ENCODE data around the gene YOD1. TPM values are rescaled to one million over a fixed set of nuclear protein-coding genes. Genes with fewer than 3 reads are reported as not detected.

The YOD1 gene
- total and polyA plus RNA-seq, 2 of the 4 experiments (the other 2 are of a cell fraction): 1.8 to 5.4 TPM

GRCh38 chr1:207064561-207064960, 13.6 kb upstream of the YOD1 start:
- H3K56ac ChIP-seq (ENCODE audit: extremely low read depth, insufficient read depth, low read length): no peak overlapping the region
- H3K27me3 ChIP-seq (ENCODE audit: control insufficient read depth, insufficient read depth, low read length): no peaks in the 10 kb centered on the region
- BruUV-seq (replicated peaks): no TSS peak
- H2BK20ac ChIP-seq (ENCODE audit: low read depth, low read length): no peak overlapping the region
- no peak overlapping the region for H3K4me2 ChIP-seq (ENCODE audit: low read depth, low read length)
- no peak overlapping the region for H2AK9ac ChIP-seq (replicated peaks; ENCODE audit: low read depth, low read length, poor library complexity)
- ATAC-seq (ENCODE audit: low read depth): no peak
- intact Hi-C loops (cut with micrococcal nuclease) (no loop called here), dilution Hi-C loops (cut with HindIII; ENCODE audit: low sequenced_read_pairs, unreplicated experiment) (no loop called here), in situ Hi-C loops (cut with MboI; ENCODE audit: low sequenced_read_pairs) (no loop called here)
- H2BK15ac ChIP-seq (ENCODE audit: low read depth, low read length): no peak overlapping the region
- no peaks in the 10 kb centered on the region for H3K4me1 ChIP-seq (ENCODE audit: control insufficient read depth, insufficient read depth, low read length)
- no peak overlapping the region for H3K14ac ChIP-seq (replicated peaks; ENCODE audit: low read depth, low read length)
- H3K9me1 ChIP-seq (ENCODE audit: insufficient read depth, low read length): no peaks in the 10 kb centered on the region; the same call in 1 of the 2 replicates
- no peak for TF ChIP-seq RCOR1 (IDR thresholded peaks at IDR 0.05; ENCODE audit: insufficient replicate concordance, low read length)
- TF ChIP-seq RAD21 (IDR thresholded peaks at IDR 0.05; ENCODE audit: low read length): no peak
- no peak for TF ChIP-seq POLR2A (IDR thresholded peaks at IDR 0.05; ENCODE audit: low read depth, low read length)
- TF ChIP-seq NFE2L2 (IDR thresholded peaks at IDR 0.05; ENCODE audit: low read depth, low read length): no peak
- TF ChIP-seq USF2 (IDR thresholded peaks at IDR 0.05; ENCODE audit: low read depth, low read length): no peak
- no peak for TF ChIP-seq MAFK (IDR thresholded peaks at IDR 0.05; ENCODE audit: low read depth, low read length)
- TF ChIP-seq CEBPB (IDR thresholded peaks at IDR 0.05; ENCODE audit: low read depth, low read length): no peak
- no peak for TF ChIP-seq SMC3 (IDR thresholded peaks at IDR 0.05; ENCODE audit: low read depth, low read length)
- TF ChIP-seq CTCF (conservative IDR thresholded peaks at IDR 0.05; ENCODE audit: low read depth, low read length): no peak
- TF ChIP-seq BHLHE40 (IDR thresholded peaks at IDR 0.05; ENCODE audit: low read depth, low read length): no peak
- no peak overlapping the region for H3K4me3 ChIP-seq (ENCODE audit: insufficient read depth, low read depth, low read length)
- no peak overlapping the region for H3K18ac ChIP-seq (ENCODE audit: low read depth, low read length)
- no peak overlapping the region for H4K91ac ChIP-seq (ENCODE audit: insufficient read depth, low read depth, low read length)
- no peak overlapping the region for H2AK5ac ChIP-seq (ENCODE audit: low read depth, low read length)
- WGBS, 2 experiments (ENCODE audit: extremely low coverage in 2 of 2, insufficient read length in 1 of 2): 83% methylated on average over 1 of the region's 8 CpGs; no CpG with 5 or more reads in 1 of the 2 experiments
- no peak overlapping the region for H3K9ac ChIP-seq (ENCODE audit: low read depth, low read length)
- no peak overlapping the region for H2AFZ ChIP-seq (replicated peaks; ENCODE audit: low read length, poor library complexity)
- H4K20me1 ChIP-seq (ENCODE audit: insufficient read depth, low read length): no peaks in the 10 kb centered on the region
- no peak for DNase-seq
- no peak overlapping the region for H3K4ac ChIP-seq (ENCODE audit: low read depth, low read length)
- no peak overlapping the region for H4K5ac ChIP-seq (ENCODE audit: low read depth, low read length)
- no peaks in the 10 kb centered on the region for H3K9me3 ChIP-seq (ENCODE audit: control insufficient read depth, insufficient read depth, low read length)
- no peak overlapping the region for H4K8ac ChIP-seq (ENCODE audit: low read depth in 2 of 2, low read length in 2 of 2)
- no peaks in the 10 kb centered on the region for H3K79me1 ChIP-seq (ENCODE audit: low read depth in 1 of 2, low read length in 2 of 2)
- H3K23ac ChIP-seq (ENCODE audit: low read depth, low read length): no peak overlapping the region
- no peak overlapping the region for H3K27ac ChIP-seq (ENCODE audit: insufficient read depth, low read length)
- H3K36me3 ChIP-seq (ENCODE audit: control insufficient read depth, insufficient read depth, low read length): no peaks in the 10 kb centered on the region
- no peak overlapping the region for H2BK5ac ChIP-seq (ENCODE audit: low read depth, low read length, poor library complexity, severe bottlenecking)
- no peak overlapping the region for H2BK120ac ChIP-seq (ENCODE audit: low read depth, low read length)
- ChIA-PET POLR2A (ENCODE audit: unreplicated experiment) (no interaction called here), CTCF (no interaction called here)

Data from IMR-90 (cell line).